HL-60/S4 treated with phorbol 12-myristate 13-acetate at 8.2 ng/mL for 4 days and 3 days (cell line): ENCODE measurements around the gene CRYGD.
"Not testable (repeated sequence)": the region's sequence is repeated elsewhere in the genome, so short reads cannot be mapped to it uniquely, and the experiment has no call there.

Experiments used
- in situ Hi-C: fragments of 300-500 bp; cut with MboI; formaldehyde crosslinking; loops from 2 replicates; pipeline ENCODE4 v1.15.0; 2022; ENCODE audit warnings: low sequenced_read_pairs

CRYGD gene

GRCh38 chr2:208124013-208124715 is at the start of gene CRYGD:
TSS of gene CRYGD (minus strand) at chr2:208124524. CDS start at chr2:208124473, 51 bp downstream.
- in situ Hi-C loops, result not testable (repeated sequence)

GRCh38 chr2:208172125-208172524 is 47.8 kb upstream of the CRYGD start:
- in situ Hi-C loops, result no loop called here

- in situ Hi-C loops, result no loop called here
Measured at GRCh38 chr2:208164951-208165755, 40.8 kb upstream of the CRYGD start.

GRCh38 chr2:208163489-208163888 is 39.2 kb upstream of the CRYGD start, which contains the start of gene CRYGA:
TSS of gene CRYGA (minus strand) at chr2:208163589. CDS start at chr2:208163556, 33 bp downstream.
- in situ Hi-C loops, result no loop called here

- in situ Hi-C loops, result no loop called here
Measured at GRCh38 chr2:208156439-208156838, 32.1 kb upstream of the CRYGD start.

GRCh38 chr2:208153156-208153555 is 28.8 kb upstream of the CRYGD start:
- in situ Hi-C loops, result no loop called here

- in situ Hi-C loops, result no loop called here
Measured at GRCh38 chr2:208150956-208151355, 26.6 kb upstream of the CRYGD start.

- in situ Hi-C loops, result no loop called here
Measured at GRCh38 chr2:208150094-208150493, 25.8 kb upstream of the CRYGD start.

GRCh38 chr2:208148803-208149202 is 24.5 kb upstream of the CRYGD start:
- in situ Hi-C loops, result no loop called here

GRCh38 chr2:208147759-208148158 is 23.4 kb upstream of the CRYGD start:
- in situ Hi-C loops, result no loop called here

GRCh38 chr2:208147008-208147407 is 22.7 kb upstream of the CRYGD start:
- in situ Hi-C loops, result no loop called here

- in situ Hi-C loops, result no loop called here
Measured at GRCh38 chr2:208146006-208146405, 21.7 kb upstream of the CRYGD start, which contains the start of gene CRYGB. TSS of gene CRYGB (minus strand) at chr2:208146158. CDS start at chr2:208146120, 38 bp downstream.

- in situ Hi-C loops, result no loop called here
Measured at GRCh38 chr2:208142925-208143799, 18.8 kb upstream of the CRYGD start.

GRCh38 chr2:208142240-208142924 is 18.1 kb upstream of the CRYGD start:
- in situ Hi-C loops, result no loop called here

GRCh38 chr2:208139447-208139846 is 15.1 kb upstream of the CRYGD start:
- in situ Hi-C loops, result no loop called here

- in situ Hi-C loops, result not testable (repeated sequence)
Measured at GRCh38 chr2:208138334-208138733, 14.0 kb upstream of the CRYGD start.

GRCh38 chr2:208136716-208137094 is 12.4 kb upstream of the CRYGD start:
- in situ Hi-C loops, result no loop called here

GRCh38 chr2:208135794-208136715 is 11.7 kb upstream of the CRYGD start:
- in situ Hi-C loops, result no loop called here

GRCh38 chr2:208134928-208135586 is 10.7 kb upstream of the CRYGD start:
- in situ Hi-C loops, result no loop called here
